ENCODE measurements around the gene ZNF12. TPM values are rescaled to one million over a fixed set of nuclear protein-coding genes. Genes with fewer than 3 reads are reported as not detected.
"Not testable (repeated sequence)": the region's sequence is repeated elsewhere in the genome, so short reads cannot be mapped to it uniquely, and the experiment has no call there.

Gene ZNF12
- total RNA-seq, 2 experiments from 2014 or later = 14.9 to 15.2 TPM

- no peaks in the 10 kb centered on the region for H3K4me1 Mint-ChIP-seq (ENCODE audit: low read depth)
- ChIA-PET POLR2A (no interaction called here), CTCF (no interaction called here)
- no peak for DNase-seq
- no peak overlapping the region for H3K4me3 Mint-ChIP-seq
- peaks cover 82% of the 10 kb centered on the region for H3K9me3 Mint-ChIP-seq
- H3K27me3 Mint-ChIP-seq = no peaks in the 10 kb centered on the region
- H3K27ac Mint-ChIP-seq = no peak overlapping the region
- intact Hi-C loops (cut with micrococcal nuclease) = no loop called here
- H3K36me3 Mint-ChIP-seq = peaks cover 45% of the 10 kb centered on the region
These were observed 30.8 kb downstream of the ZNF12 start for GRCh38 chr7:6675807-6676405.

- CTCF ChIA-PET; intact Hi-C loops (cut with micrococcal nuclease); H3K27ac Mint-ChIP-seq; H3K4me3 Mint-ChIP-seq; POLR2A ChIA-PET; H3K27me3 Mint-ChIP-seq; H3K4me1 Mint-ChIP-seq (ENCODE audit: low read depth); DNase-seq: not testable (repeated sequence)
- Mint-ChIP-seq H3K9me3 (peaks cover 59% of the 10 kb centered on the region), H3K36me3 (peaks cover 29% of the 10 kb centered on the region)
These were observed 35.9 kb downstream of the ZNF12 start for GRCh38 chr7:6670851-6671250.

GRCh38 chr7:6658618-6659345, 48.0 kb downstream of the ZNF12 start:
- POLR2A ChIA-PET = no interaction called here
- H3K27me3 Mint-ChIP-seq = no peaks in the 10 kb centered on the region
- intact Hi-C loops (cut with micrococcal nuclease) = no loop called here
- peaks cover 10% of the 10 kb centered on the region for H3K36me3 Mint-ChIP-seq
- H3K27ac Mint-ChIP-seq = no peak overlapping the region
- peaks cover 3% of the 10 kb centered on the region for H3K9me3 Mint-ChIP-seq
- CTCF ChIA-PET = interaction anchor here (1.6 kb wide), 1 partner anchor 10 kb away, joined by 3 read pairs; no protein-coding TSS in a partner anchor
- H3K4me1 Mint-ChIP-seq (ENCODE audit: low read depth) = no peaks in the 10 kb centered on the region
- DNase-seq = no peak
- no peak overlapping the region for H3K4me3 Mint-ChIP-seq

GRCh38 chr7:6656413-6656812, 50.3 kb downstream of the ZNF12 start:
- CTCF ChIA-PET = no interaction called here
- H3K4me3 Mint-ChIP-seq = no peak overlapping the region

GRCh38 chr7:6655636-6656385, 50.9 kb downstream of the ZNF12 start:
- intact Hi-C loops (cut with micrococcal nuclease) = no loop called here
- Mint-ChIP-seq H3K4me3 (no peak overlapping the region), H3K36me3 (peaks cover 24% of the 10 kb centered on the region), H3K27ac (no peak overlapping the region), H3K4me1 (ENCODE audit: low read depth) (no peaks in the 10 kb centered on the region), H3K27me3 (no peaks in the 10 kb centered on the region), H3K9me3 (peaks cover 4% of the 10 kb centered on the region)
- DNase-seq = no peak
- ChIA-PET CTCF (no interaction called here), POLR2A (no interaction called here)

More at GRCh38 chr7:6656413-6656812, 50.3 kb downstream of the ZNF12 start:
- Mint-ChIP-seq H3K4me1 (ENCODE audit: low read depth) (no peaks in the 10 kb centered on the region), H3K27me3 (no peaks in the 10 kb centered on the region), H3K27ac (no peak overlapping the region), H3K36me3 (peaks cover 18% of the 10 kb centered on the region), H3K9me3 (peaks cover 3% of the 10 kb centered on the region)
- POLR2A ChIA-PET = no interaction called here
- intact Hi-C loops (cut with micrococcal nuclease) = no loop called here
- DNase-seq = no peak

GRCh38 chr7:6654842-6655610, 51.7 kb downstream of the ZNF12 start:
- ChIA-PET POLR2A (no interaction called here), CTCF (no interaction called here)
- H3K9me3 Mint-ChIP-seq = peaks cover 9% of the 10 kb centered on the region
- no peak for DNase-seq
- H3K36me3 Mint-ChIP-seq = peaks cover 32% of the 10 kb centered on the region
- H3K4me1 Mint-ChIP-seq (ENCODE audit: low read depth) = no peaks in the 10 kb centered on the region
- no peak overlapping the region for H3K27ac Mint-ChIP-seq
- no peak overlapping the region for H3K4me3 Mint-ChIP-seq
- H3K27me3 Mint-ChIP-seq = no peaks in the 10 kb centered on the region
- intact Hi-C loops (cut with micrococcal nuclease) = no loop called here

- intact Hi-C loops (cut with micrococcal nuclease) = no loop called here
- no peaks in the 10 kb centered on the region for H3K27me3 Mint-ChIP-seq
- H3K27ac Mint-ChIP-seq = no peak overlapping the region
- ChIA-PET CTCF (no interaction called here), POLR2A (no interaction called here)
- H3K4me3 Mint-ChIP-seq = no peak overlapping the region
- peaks cover 9% of the 10 kb centered on the region for H3K9me3 Mint-ChIP-seq
- DNase-seq = no peak
- peaks cover 36% of the 10 kb centered on the region for H3K36me3 Mint-ChIP-seq
- H3K4me1 Mint-ChIP-seq (ENCODE audit: low read depth) = no peaks in the 10 kb centered on the region
These were observed 52.5 kb downstream of the ZNF12 start for GRCh38 chr7:6654113-6654841.

GRCh38 chr7:6653071-6654003, 53.4 kb downstream of the ZNF12 start:
- peaks cover 36% of the 10 kb centered on the region for H3K36me3 Mint-ChIP-seq
- CTCF ChIA-PET = no interaction called here
- H3K27me3 Mint-ChIP-seq = no peaks in the 10 kb centered on the region
- DNase-seq = no peak
- POLR2A ChIA-PET = no interaction called here
- H3K27ac Mint-ChIP-seq = no peak overlapping the region
- H3K4me3 Mint-ChIP-seq = no peak overlapping the region
- no peaks in the 10 kb centered on the region for H3K4me1 Mint-ChIP-seq (ENCODE audit: low read depth)
- peaks cover 9% of the 10 kb centered on the region for H3K9me3 Mint-ChIP-seq
- intact Hi-C loops (cut with micrococcal nuclease) = no loop called here

- Mint-ChIP-seq H3K36me3 (peaks cover 41% of the 10 kb centered on the region), H3K9me3 (peaks cover 9% of the 10 kb centered on the region), H3K27ac (no peak overlapping the region), H3K27me3 (no peaks in the 10 kb centered on the region), H3K4me3 (no peak overlapping the region), H3K4me1 (ENCODE audit: low read depth) (no peaks in the 10 kb centered on the region)
- DNase-seq = no peak
- intact Hi-C loops (cut with micrococcal nuclease) = no loop called here
- CTCF ChIA-PET = no interaction called here
- POLR2A ChIA-PET = no interaction called here
These were observed 54.2 kb downstream of the ZNF12 start for GRCh38 chr7:6652446-6653011.

GRCh38 chr7:6651851-6652445, 54.8 kb downstream of the ZNF12 start:
- no peak for DNase-seq
- Mint-ChIP-seq H3K4me1 (ENCODE audit: low read depth) (no peaks in the 10 kb centered on the region), H3K36me3 (peaks cover 41% of the 10 kb centered on the region)

More at GRCh38 chr7:6651851-6652445, 54.8 kb downstream of the ZNF12 start:
- H3K27ac Mint-ChIP-seq = no peak overlapping the region
- H3K4me3 Mint-ChIP-seq = no peak overlapping the region
- H3K27me3 Mint-ChIP-seq = no peaks in the 10 kb centered on the region
- CTCF ChIA-PET = interaction anchor here (0.6 kb wide), 1 partner anchor 22 kb away, joined by 3 read pairs; no protein-coding TSS in a partner anchor
- intact Hi-C loops (cut with micrococcal nuclease) = no loop called here
- H3K9me3 Mint-ChIP-seq = peaks cover 9% of the 10 kb centered on the region
- POLR2A ChIA-PET = interaction anchor here (1.0 kb wide), 1 partner anchor 14 kb away, joined by 3 read pairs; no protein-coding TSS in a partner anchor
